Fibroblast of pulmonary artery (primary cell): ENCODE data around the gene APOH.
A peak's percentile ranks its signal among the peaks of the same experiment; 100 is the strongest.

Source experiments
- DNase-seq: peaks from one replicate; pipeline ENCODE4 v3.0.0-alpha.2; 2010; ENCODE audit warnings: low read depth
- H3K4me3 ChIP-seq: replicated peaks from 2 replicates; pipeline ENCODE4 v1.5.1; 2011; ENCODE audit warnings: low read depth, mild to moderate bottlenecking, control low read depth, low read length, moderate library complexity
- CTCF ChIP-seq: IDR thresholded peaks from 2 replicates; pipeline ENCODE4 v1.5.1; 2011; ENCODE audit warnings: mild to moderate bottlenecking, control low read depth, low read length, inconsistent platforms; ENCODE audit errors: missing control alignments

APOH gene

DNA sequence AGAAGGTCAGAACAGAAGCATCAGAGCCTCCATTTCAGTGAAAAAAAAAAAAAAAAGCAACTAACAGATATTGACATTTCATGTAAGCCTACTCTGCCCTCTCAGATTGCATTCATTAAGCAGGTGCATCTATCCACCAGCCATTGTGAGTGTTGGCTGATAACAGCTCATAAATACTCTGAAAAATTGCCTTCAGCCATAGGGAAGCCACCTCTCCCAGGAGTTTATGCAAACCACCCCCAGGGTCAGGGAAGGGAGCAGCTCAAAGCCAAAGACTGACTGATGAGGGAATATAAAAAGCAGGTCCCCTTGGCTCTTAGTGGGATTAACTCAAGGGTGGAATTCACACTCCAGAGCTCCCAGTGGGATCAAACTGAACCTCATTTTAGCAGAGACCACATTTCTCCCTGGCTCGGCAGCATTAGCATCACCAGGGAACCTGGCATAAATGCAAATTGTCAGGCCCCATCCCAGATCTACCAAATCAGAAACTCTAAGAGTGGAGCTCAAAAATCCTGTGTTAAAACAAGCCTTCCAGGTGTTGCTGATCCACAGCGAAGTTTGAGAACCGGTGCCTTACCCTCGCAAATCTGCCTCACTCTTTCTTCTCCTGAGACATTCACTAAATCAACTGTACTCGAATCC lies 14.2 kb downstream of the APOH start:
- H3K4me3 ChIP-seq: no peak overlapping the region
- TF ChIP-seq CTCF: no peak
- no peak for DNase-seq

DNA sequence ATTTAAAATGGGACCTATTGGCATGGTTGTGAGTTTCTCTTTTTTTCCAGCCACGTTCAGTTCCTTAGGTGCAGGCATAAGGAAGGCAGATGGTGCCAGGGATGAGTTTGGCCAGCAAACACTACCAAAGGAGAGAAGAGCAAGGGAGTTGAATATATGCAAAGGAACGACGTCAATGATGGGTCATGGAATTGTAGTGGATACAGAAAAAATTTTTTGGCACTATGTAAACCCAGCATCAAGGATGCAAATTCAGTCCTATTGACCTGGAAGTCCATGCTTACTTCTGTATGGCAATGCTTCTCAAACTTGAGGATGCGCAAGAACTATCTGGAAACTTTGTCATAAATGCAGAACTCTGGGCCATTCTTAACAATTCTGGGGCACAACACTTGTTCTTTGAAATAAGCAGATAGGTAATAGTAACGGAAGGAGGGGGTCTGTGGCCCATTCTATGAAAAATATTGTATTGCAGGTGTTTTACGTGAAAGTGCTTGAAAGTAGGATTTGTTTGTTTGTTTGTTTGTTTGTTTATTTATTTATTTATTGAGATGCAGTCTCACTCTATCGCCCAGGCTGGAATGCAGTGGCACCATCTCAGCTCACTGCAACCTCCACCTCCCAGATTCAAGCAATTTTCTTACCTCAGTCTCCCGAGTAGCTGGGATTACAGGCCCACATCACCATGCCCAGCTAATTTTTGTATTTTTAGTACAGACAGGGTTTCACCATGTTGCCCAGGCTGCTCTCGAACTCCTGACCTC lies 18.0 kb downstream of the APOH start:
- DNase-seq: no peak
- TF ChIP-seq CTCF: no peak
- no peak overlapping the region for H3K4me3 ChIP-seq

DNA sequence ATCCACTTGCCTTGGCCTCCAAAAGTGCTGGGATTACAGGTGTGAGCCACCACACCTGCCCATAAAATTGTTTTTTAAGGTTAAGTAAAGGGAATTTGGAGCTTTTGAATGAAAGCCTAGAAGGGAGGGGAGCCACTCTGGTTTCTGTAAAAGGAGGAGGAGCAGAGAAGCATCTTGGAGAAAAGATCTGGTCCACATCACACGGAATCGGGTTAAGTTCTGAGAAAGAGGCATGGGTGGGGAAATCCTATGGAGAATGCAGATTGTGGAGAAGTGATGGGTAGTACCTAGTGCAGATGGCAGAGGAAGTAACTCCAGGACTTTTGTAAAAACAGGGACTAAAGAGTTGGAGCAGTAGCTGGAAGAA lies 19.0 kb downstream of the APOH start:
- no peak for TF ChIP-seq CTCF
- H3K4me3 ChIP-seq: no peak overlapping the region
- no peak for DNase-seq

DNA sequence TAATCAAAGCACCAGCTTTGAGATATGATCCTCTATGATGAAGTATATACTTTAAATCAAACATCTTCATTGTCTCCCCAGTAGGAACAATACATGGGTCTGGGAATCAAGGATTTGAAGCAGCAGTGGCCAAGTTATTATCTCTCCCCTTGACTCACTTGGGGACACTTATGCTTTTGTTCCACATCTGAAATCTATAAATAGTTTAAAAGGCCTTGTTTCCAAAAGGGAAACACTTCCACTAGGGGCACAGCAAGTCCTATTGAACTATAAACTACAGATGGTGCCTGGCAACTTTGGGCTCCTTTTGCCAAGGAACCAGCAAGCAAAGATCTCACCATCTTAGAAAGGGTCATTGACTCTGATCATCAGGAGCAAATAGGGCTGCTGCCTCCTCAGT lies 21.3 kb downstream of the APOH start:
- no peak for TF ChIP-seq CTCF
- H3K4me3 ChIP-seq: no peak overlapping the region
- DNase-seq: no peak

DNA sequence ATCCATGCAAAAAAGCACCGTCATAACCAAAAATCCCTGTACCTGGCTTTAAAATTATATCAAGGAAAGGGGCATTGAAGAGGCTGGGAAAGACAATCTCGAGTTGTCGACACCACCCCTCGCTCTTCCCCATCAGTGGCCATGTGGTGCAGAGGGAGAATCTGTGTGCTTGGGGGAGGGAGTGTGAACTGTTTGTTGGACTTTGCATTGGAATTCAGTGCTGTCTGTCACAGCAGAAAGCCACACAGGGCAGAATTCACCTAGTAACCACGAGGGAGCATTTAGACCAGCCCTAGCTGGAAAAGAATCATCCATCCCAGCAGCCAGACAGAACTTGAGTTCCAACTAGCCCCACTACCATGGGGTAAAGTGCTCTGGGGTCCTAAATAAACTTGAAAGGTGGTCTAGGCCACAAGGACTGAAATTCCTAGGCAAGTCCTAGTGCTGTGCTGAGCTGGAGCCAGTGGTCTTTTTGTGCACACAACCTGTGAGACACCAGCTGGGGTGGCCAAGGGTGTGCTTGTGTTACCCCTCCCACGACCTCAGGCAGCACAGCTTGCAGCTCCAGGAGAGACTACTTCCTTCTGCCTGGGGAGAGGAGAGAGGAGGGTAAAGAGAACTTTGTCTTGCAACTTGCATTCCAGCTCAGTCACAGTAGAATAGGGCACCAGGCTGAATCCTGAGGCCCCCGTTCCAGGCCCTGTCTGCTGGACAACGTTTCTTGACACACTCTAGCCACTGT lies 25.8 kb downstream of the APOH start:
- H3K4me3 ChIP-seq: no peak overlapping the region

GRCh38 chr17:66200685-66201092 lies 28.5 kb downstream of the APOH start:
- peak; percentile 76 for TF ChIP-seq CTCF
- DNase-seq: peak; percentile 87
- no peak overlapping the region for H3K4me3 ChIP-seq

More for the DNA sequence above, 25.8 kb downstream of the APOH start:
- no peak for TF ChIP-seq CTCF
- no peak for DNase-seq
